Effector CD4-positive, alpha-beta T cell (primary cell): Measurements from ENCODE around the gene ZNF221.

Experiments used
- DNase-seq: peaks from one replicate; pipeline ENCODE4 v3.0.0-alpha.2; 2020

ZNF221 gene

DNA sequence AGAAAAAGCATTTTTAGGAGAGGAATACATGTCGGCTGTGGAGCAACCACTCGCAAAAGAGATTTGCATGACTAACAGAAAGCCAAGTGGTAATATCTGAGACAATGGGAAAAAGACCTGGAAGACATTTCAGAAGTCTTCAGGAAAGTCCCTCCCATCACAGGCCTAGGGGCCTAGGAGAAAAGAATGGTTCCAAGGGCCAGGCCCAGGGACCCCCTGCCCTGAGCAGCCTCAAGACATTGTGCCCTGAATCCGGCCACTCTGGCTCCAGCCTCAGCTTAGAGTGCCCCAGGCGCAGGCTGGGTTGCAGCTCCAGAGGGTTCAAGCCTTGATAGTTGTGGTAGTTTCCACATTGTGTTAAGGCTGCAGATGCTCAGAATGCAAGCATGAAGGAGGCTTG lies 9.4 kb downstream of the ZNF221 start:
- DNase-seq: no peak

DNA sequence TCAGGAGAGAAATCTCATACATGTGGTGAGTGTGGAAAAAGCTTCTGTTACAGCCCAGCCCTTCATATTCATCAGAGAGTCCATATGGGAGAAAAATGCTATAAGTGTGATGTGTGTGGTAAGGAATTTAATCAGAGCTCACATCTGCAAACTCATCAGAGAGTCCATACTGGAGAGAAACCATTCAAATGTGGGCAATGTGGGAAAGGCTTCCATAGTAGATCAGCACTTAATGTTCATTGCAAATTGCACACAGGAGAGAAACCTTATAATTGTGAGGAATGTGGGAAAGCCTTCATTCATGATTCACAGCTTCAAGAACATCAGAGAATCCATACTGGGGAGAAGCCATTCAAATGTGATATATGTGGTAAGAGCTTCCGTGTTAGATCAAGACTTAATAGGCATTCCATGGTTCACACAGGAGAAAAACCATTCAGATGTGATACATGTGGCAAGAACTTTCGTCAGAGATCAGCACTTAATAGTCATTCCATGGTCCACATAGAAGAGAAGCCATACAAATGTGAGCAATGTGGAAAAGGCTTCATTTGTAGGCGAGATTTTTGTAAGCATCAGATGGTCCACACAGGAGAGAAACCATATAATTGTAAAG lies 15.2 kb downstream of the ZNF221 start:
- no peak for DNase-seq

DNA sequence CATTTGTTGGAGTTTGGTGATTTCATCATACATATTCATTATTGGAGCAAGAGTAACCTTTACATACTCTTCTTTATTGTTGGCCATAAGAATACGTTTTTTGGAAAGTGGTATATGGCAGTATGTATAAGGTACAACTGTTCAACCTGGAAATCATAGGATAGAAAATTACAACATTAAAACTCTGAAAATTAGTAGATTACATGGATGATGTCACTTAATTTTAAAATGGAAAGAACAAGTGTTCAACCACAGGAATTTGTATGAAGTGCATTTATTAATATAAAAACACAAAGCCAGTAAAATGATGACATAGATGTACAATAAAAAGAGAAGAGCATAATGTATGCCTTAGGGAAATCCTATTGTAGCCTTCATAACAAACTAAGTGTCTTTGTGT lies 25.7 kb downstream of the ZNF221 start:
- no peak for DNase-seq

DNA sequence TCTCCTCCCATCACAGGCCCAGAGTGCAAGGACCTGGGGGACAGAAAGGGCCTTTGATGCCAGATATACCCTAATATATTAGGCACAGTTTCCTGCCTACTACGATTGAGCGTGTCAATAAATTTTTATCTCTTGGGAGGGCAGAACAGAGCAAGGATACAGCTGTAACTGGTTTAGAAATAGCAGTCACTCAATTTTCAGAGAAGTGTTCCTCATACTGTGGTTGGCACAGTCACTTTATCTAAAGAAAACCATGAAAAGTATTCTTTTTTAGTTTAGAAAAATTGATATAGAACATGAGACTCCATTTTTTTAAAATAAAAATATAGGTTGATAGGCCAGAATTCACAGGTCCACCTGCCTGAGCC lies 32.5 kb downstream of the ZNF221 start:
- DNase-seq: no peak

DNA sequence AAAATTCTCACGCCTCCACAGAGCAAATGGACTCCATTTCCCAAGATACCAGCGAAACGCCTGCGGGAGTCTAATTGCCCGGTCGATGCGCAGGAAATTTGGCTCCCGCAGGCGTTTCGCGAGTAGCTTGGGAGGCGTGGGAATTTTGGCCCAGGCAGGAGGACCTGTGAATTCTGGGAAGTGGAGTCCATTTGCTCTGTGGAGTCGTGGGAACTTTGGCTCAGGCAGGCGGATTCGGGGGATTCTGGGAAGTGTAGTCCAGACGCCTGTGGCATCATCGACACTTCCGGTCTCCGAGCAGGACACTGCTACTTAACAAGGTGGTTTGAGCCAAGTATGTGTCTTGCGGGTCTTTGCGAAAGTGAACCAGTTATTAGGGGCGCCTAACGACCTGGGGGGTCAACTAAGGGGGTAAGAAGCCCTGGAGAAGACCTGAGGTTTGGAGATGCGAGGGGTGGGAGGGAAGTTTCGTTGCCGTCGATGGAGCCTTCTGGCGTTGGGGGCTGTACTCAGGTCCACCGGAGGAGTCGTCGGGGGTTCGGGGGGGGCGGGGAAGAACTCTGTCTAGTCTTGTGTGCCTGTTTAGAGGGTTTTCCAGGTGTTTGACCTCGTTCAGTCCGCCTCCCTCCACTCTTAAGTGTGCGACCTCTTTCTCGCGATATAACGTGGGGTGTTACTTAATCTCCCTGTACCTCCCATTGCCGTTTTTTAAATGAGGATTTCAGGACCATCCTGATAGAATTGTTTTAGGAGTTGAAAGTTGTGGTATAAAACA lies 33.1 kb downstream of the ZNF221 start, which contains the start of gene ZNF155:
Gene ZNF155, plus strand, starts transcription at position 277 of the 775 bp plus-strand sequence. CDS start 4,356 bp downstream, outside the sequence.
- peak; percentile 58 for DNase-seq

DNA sequence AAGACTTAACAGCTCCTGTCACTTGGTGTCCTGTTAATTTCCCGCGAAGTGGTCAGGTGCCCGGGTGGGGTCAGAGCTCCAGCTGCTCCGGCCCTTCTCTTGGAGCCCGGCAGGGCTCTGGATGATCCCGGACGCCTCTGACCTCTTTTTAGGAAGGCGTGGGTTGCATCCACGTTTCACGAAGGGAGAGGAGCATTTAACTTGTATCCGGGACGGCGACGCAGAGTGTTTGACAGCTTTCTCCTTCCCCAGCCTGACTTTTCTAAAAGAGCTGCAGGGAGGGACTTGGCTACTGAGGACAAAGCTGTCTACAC lies 33.6 kb downstream of the ZNF221 start:
- no peak for DNase-seq

DNA sequence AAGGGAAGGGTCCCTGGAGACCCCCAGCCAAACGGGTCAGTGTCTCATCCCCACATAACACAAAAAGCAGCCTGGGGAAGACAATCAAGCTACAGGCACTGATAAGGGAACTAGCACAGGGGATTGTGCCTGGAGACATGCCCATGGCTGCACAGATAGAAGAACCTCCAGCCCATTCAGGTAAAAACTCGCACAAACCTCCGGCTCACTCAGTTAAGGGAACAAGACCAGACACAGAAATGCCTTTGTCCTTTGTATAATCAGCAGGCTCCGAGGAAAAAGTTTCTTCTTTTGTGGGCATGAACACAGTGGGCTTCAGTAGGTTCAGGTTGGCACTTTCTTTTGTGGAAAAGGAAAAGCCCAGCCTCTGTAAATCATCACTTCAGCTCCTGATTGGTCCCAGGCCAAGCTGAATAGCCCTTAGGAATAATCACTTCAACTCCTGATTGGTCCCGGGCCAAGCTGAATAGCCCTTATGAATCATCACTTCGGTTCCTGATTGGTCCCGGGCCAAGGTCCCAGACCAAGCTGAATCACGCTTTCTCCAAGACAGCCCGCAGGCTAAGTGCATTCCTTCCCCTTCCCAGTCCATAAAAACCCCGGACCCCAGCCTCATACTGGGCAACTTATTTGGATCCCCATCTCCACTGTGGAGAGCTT lies 46.7 kb downstream of the ZNF221 start:
- no peak for DNase-seq

DNA sequence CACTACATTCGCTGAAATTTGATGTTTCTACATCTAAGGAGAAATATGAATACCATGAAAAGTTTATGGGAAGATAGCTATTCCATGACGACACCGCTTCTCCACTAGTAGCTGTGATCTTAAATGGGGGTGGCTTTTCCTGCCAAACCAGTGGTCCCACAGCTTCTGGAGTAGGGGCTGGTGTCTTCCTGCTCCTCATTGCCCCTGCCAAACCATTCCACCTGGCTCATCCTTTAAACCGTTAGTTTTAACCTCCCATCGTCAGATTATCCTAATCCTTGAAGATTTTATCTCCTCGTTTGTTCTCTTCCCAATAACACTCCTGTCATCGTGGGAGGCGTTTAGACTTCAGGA lies 51.2 kb downstream of the ZNF221 start:
- DNase-seq: no peak

DNA sequence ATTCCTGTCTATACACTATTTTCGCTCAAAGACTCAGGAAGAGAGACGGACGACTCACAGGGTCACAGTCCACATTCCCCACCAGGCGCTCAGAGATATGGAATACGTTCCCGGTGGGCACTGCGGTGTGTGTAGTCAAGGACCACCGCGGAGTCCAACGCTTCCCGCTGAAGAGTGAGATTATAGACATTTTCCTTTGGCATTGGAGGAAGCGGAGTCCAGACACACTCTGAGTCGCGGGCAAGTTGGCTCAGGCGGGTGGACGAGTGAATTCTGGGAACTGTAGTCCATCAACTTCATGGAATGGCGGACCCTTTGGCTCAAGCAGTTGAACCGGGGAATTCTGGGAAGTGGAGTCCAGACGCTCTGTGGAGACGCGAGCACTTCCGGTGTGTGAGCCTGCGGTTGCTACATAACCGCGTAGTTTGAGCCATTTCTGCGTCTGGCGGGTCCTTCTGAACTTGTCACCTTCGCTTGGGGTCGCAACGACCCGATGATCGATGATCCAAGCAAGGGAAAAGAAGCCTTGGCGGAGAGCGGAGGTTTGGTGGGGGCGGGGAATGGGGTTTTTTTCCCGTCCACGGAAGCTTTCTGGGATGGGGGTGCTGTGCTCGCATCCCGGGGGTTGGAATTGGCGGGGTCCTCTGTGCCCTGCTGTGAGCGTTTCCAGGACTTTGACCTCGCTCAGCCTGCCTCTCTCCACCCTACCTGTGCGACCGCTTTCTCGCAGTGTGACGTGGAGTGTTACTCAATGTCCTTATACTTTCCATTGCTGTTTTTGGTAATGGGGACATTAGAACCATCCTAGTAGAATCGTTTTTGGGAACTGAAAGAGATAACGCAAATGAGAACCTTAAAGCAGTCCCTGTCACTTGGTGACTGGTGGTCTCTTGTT lies 51.8 kb downstream of the ZNF221 start, which contains the start of gene ZNF230:
Gene ZNF230, plus strand, starts transcription at position 392 of the 895 bp plus-strand sequence. CDS start 4,122 bp downstream, outside the sequence.
- DNase-seq: peak; percentile 75

DNA sequence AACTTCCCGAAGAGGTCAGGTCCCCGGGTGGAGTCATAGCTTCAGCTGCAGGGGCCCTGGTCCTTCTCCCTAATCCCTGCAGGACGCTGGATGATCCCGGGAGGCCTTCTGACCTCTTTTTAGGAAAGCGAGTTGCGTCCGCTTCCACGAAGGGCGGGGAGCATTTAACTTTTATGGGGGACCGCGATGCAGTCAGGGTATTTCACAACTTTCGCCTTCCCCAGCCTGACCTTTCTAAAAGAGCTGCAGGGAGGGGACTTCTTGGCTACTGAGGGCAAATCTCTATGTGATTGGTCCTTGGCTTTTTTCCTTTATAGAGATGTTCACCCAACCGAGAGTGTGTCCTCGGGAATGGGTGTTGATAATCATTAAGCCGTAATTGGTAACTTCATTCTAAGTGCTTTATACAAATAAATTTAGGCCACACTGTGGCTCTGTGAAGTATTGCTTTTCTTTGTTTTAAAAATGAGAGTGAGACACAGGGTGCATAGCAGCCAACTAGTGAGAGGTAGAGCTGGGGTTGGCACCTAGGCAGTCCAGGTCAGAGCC lies 52.5 kb downstream of the ZNF221 start:
- DNase-seq: no peak

DNA sequence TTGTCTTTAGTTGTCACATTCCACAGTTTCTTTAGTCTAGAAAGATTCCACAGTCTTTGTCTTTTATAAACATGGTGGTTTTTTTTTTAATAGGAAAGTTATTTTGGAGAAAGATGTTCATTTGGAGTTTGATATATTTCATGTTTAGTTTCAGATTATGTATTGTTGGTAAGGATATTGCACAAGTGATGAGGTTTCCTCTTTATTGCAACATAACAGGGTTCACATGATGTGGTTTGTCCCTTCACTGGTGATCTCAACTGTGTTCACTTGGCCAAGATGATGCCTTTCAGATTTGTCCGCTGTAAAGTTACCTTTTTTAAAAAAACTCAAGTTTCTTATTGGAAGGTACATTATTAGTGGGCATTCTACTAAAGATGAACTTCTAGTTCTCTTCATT lies 54.9 kb downstream of the ZNF221 start:
- DNase-seq: no peak

DNA sequence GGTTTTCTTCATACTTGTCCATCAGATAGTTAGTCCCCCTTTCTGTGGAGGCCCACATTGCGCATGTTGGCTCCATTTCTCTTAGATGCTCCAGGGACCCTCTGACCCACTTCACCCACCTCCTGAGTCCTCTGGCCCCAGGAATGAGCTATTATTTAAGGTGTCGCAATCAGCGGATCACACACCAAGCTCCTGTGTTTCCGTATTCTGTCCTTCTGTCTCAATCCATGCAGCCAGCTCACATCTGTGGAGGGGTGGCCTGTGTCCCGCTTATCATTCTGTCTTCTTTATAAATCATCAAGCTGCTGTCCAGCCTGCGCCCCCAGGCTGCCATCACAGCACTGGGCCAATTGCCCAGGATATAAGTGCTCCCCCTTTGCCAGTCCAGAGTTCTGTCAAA lies 56.4 kb downstream of the ZNF221 start:
- DNase-seq: no peak

DNA sequence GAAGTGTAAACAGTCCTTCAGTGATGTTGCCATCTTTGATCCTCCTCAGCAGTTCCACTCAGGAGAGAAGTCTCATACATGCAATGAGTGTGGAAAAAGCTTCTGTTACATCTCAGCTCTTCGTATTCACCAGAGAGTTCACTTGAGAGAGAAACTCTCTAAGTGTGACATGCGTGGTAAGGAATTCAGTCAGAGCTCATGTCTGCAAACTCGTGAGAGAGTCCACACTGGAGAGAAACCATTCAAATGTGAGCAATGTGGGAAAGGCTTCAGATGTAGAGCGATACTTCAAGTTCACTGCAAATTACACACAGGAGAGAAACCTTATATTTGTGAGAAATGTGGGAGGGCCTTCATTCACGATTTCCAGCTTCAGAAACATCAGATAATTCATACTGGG lies 59.4 kb downstream of the ZNF221 start:
- no peak for DNase-seq
